TTC549 (cell line): ENCODE data around the gene OSR1.

Experiments used
- FAIRE-seq: peaks from 2 replicates; lab custom pipeline; 2012; peaks lifted over from hg19 to GRCh38; lab: Jason Lieb, UNC

Gene OSR1

DNA sequence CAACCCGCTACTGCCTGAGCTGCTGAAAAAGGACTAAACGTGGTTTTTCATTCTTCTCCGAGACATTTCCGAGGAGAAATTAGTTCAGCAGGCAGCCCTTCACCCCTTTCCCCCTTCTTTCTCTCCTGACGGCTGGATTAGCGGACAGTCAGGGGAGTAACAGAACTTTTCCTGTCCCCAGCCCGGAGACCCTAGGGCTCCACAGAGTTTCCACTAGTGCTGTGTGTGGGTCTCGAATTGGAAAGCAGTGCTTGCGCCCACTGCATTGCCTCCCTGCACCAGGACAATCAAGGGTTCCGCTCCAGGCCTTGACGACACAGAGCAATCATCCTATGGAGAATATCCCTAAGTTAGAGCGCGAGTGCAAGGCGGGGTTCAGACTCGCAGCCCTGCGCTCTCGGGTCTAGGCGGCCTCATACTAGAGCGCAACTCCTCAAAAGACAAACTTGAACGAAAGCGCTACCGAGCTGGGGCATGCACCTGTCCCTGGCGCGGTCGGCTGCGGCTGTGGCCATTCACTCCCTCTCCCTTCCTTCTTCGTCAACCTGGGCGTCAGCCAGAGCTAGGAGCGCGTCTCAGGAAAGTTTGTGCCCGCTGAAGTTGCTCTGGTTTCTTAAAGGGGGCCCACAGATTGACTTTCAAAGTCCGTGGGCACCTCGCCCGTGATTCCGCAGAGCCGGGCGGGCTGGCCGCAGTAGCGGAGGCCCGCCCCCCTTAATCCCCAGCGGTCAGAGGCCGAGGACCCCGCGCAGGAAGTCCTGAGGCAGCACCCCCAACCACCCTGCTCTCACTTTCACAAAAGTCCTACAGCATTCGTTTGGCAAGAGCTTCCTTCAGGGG is 801 bp downstream of the OSR1 start:
- no peak for FAIRE-seq

- no peak for FAIRE-seq
These were observed 1.6 kb downstream of the OSR1 start for GRCh38 chr2:19356545-19357401.

DNA sequence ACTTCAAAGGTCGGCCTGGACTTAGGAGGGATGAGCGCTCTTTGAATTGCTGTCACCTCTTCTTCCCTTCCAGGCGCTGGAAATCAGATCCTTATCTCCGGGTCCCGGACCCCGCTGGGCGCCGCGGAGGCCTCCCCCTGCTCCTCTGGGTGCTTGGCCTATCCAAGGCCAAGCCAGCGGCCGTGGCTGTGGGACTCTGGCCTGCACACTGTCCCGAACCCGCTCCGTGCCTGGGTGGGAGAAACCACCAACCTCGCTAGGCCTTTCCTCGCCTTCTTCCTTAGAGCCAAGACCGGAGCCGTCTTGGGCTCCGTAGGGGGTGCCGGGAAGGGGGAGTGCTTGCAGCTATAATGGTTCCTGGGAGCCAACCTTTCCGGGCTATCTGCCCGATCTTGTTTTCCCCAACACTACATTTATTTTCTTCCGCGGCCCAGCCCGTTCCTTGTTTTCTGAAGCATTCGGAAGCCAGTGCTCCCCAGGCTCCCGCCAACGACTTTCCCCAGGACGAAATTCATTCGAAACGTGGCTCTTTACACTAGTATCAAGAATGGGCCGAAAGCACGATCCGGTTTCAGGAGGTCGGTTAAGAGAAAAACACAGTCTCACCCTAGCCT is 2.4 kb downstream of the OSR1 start:
- no peak for FAIRE-seq

DNA sequence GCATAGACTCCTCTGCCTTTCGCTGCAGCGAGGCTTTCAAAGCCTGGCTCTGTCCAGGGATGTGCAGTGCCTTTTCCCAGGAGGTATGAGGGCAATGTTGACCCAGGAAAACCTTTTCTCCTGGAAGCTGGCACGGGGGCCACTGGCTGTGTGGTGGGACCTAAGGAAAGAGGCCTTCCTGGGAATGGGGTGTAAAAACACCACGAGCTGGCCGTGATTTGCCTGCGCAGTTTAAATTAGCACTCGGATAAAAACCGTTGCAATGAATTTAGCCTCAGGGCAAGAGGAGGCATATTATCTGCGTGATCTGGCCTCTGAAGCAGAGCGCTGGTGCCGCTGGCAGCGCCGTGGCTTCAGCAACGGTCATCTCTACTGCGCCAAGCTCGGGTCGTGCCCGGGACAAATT is 3.0 kb downstream of the OSR1 start:
- FAIRE-seq = no peak

DNA sequence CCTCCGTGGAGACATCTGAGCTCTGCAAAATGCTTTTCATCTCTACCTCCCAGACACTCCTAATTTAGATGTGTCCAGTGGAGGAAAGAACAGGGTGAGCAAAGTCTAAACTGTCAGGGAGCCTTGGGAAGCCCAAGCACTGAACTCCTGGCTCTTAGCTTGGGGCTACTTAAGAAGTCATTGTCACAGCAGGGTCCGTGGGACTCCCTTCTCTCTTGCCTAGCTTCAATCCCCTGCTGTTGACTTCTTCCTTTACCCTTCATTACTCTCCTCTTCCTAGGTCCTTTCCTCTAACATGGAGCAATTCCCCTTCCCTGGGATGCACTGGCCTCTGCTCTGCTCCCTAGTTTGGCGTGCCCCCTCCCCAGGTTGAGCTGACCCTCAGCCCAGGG is 3.4 kb downstream of the OSR1 start:
- FAIRE-seq = no peak

- FAIRE-seq = no peak
These were observed 4.7 kb downstream of the OSR1 start for GRCh38 chr2:19353721-19354050.

DNA sequence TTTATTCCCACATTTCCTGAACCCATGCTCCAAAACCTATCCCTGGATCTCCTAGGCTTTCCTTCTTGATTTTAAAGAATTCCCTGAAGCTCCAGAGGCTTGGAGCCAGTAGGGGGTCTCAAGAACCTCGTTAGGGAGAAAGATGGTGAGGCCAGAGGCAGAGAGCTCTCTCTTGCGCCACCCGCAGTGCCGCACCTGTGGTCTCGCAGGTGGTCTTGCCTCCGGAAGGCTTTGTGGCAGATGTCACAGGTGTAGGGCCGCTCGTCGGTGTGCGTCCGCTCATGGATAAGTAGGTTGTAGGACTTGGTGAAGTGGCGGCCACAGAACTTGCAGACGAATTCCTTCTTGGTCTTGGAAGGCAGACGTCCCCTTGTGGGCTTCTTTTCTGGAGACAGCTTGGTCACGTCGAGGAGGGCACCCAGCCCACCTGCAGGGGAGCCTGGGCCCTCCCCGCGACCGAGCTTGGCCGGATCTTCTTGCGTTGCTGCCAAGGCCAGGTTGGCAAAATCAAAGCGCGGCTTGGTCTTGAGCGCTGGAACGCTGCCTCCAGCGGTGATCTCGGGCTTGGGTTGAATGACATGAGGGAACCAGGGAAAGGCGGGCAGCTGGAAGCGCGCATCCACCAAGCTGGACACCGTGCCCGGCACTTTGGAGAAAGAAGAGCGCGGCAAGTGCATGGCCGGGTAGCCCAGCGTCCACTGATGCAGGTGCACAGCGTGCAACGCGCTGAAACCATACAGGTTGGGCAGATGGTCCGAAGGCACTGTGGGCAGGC is 5.3 kb downstream of the OSR1 start:
- no peak for FAIRE-seq

- no peak for FAIRE-seq
These were observed 6.3 kb downstream of the OSR1 start for GRCh38 chr2:19351899-19352697.

DNA sequence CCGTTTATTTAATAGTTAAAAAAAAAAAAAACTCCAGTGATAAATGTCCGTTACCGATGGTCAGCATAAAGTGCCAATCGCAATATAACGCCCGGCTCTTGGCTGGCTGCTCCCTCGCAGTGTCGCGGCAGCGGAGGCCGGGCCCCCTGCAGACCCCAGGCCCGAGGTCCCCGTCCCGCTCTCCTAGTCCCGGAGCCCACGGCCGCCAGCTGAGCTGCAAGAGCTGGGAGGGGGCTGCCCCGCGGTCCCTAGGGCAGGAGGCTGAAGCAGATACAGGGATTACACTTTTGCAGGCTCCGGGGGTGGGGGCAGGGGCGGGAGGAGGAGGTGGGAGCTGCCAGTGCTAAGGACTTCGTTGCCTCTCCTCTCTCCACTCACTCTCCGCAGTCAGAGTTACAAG is 6.9 kb downstream of the OSR1 start:
- no peak for FAIRE-seq

- no peak for FAIRE-seq
These were observed 7.6 kb downstream of the OSR1 start for GRCh38 chr2:19350678-19351401.

GRCh38 chr2:19349911-19350677 is 8.3 kb downstream of the OSR1 start:
- FAIRE-seq = no peak

DNA sequence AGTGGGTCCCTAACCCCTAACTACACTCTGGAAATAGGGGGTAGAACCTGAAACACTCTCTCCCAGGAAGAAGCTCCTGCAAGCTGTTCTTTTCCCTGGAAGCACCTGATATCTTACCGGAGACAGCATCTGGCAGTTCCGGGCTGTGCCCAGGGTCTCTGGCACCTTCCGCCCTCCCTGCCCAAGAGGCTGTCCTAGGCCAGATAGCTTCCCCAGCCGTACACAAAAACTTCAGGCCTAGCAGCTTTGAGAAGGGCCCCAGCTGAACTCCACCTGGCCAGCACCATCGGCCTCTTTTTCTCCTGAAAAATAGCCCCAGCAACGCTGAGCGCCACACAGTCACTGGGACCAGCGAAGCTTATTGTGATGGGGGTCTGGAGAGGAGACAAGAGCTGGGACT is 9.7 kb downstream of the OSR1 start:
- no peak for FAIRE-seq

DNA sequence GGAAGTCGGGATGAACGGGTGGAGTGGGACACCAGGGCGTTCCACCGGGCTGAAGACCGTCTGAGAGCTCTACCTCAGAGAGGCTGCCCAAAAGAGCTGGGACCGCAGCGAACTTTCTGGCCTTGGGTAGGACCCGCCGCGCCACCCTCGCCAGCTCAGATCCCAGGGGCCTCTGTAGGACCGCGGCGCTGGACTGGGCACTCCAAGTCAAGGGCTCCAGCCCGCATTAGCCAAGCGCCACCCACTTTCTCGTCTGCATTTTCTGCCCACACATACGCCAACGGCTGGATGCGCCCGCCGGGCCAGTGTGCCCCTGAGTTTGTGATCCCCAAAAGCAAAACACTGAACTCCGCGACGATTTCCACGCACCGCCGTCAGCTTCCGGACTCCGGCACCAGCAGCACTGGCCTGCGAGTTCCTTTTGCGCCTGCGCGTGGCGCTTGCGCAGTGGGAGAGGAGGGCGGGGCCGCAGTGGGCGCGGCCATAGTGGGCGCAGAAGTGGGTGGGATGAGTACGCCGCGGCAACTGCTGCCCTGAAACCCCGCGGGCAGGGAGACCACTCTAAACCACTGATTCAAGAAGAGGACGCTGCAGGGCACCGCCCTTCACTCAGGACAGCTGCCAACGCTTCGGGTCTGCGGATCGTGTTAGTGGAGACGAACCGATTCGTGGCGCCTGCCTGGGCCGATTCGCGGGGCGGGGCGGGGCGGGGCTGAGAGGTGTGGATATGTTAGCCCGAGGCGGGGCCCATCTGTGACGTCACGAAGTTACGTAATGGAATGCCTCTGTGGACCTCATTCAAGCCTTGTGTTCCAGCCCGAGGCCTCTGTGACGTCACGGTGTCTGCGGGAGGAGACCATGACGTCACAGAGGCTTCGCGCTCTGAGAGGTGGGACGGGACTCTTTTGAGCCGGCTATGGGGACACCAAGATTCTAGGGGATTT is 10.5 kb downstream of the OSR1 start:
- no peak for FAIRE-seq

DNA sequence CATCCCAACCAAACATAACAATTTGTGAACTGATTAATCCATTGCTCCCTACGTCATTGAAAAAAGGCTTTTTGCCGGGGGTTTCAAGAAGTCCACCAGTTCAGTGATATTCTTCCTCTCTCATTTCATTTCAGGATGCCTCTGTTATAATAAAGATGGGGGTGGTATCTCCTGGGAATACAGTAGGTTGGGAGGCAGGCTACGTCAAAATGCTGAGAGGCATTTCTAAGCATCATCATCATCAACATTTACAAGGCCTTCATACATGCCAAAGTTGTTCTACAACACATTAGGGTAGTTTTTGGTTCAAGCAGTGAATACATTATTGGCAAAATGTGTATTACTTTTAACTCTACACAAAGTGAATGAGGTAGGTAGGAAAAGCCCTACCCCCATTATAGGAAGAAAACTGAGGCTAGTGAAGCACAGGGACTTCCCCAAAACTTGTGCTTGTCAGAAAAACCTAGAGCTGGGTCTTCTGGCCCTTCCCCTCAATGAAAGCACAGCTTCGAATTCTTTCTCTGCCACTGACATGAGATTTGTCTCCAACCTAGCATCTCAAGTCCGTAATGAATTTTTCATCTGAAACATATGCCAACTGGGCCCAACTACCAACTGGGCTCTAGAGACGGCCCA is 11.3 kb downstream of the OSR1 start:
- no peak for FAIRE-seq

- no peak for FAIRE-seq
These were observed 20.7 kb downstream of the OSR1 start for GRCh38 chr2:19337742-19338141.

DNA sequence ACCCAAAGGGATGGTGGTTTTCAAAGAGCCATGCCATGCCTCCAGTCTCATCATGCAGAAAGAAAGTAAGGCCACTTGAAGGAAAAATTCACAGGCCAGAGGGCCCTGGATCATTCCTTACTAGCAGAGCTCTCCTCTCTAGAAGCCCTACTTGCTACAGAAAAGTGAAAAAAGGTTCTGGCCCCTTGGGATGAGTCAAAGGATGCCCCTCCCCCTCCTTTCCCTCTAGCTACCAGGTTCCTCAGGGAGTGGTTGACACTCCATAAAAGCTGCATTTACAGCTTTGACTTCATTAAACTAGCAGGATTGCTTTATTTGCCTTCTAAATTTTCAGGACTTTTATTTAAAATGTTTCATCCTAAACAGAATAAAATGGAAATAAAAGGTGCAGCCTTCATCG is 21.2 kb downstream of the OSR1 start:
- FAIRE-seq = no peak

DNA sequence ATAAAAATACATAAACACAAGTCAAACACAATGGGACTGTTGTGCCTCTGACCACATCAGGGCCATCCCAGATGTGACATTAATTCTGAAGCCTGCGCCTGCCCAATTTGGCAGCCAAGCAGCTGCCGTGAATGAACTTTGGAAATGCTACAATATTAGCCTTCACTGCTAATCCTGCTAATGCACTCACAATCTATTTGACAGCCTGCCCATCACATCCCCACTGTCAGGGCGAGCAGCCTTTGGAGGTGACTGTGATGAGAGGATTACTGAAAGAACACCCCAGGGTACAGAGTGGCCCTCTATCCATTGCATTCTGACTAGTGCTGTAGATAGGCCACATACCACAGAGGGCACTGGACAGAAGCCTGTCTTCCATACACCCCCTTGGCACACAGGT is 21.6 kb downstream of the OSR1 start:
- FAIRE-seq = no peak

DNA sequence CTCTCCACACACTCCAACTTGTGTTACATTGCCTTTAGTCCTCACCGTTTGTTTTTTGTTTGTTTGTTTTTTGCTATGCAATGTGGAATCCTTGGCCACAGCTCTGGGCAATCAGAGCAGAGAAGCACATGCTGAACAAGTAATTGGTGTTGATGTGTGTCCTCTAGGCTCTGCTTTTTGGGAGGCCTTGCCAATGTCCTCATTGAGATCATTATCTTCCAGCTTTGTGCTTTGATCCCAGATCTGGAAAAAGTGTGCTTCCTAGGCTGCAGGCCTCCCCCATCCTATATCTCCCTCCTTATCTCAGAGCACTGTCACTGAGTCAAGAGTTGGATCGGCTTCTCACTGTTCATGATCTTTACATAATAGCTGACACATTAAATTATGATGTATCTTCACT is 25.9 kb downstream of the OSR1 start:
- no peak for FAIRE-seq

GRCh38 chr2:19331450-19331849 is 27.0 kb downstream of the OSR1 start:
- no peak for FAIRE-seq
